Body of pancreas (tissue), 4 donors: Measurements from ENCODE around the gene ANKRD23. TPM values are rescaled to one million over a fixed set of nuclear protein-coding genes. Genes with fewer than 3 reads are reported as not detected.

Experiments
- ATAC-seq: fragments of 150-250 bp; one replicate; pipeline ENCODE4 v1.9.1; 2016
- DNase-seq, 4 donors: peaks; one replicate each; pipeline ENCODE4 v3.0.0-alpha.2; 2019
- H3K27ac ChIP-seq, 4 donors: fragments of 200-600 bp; sonication (generic); 1 replicate in 3 of 4; 2 replicates in 1 of 4; pipeline versions ENCODE4 v1.5.1 to v1.6.1; 2016 to 2019; ENCODE audit warnings: mild to moderate bottlenecking in 1 of 4, mixed read lengths in 1 of 4, moderate library complexity in 1 of 4
- H3K27me3 ChIP-seq, 2 donors: fragments of 200-600 bp; sonication (generic); one replicate each; pipeline ENCODE4 v1.6.0; 2016; ENCODE audit warnings: mild to moderate bottlenecking in 1 of 2
- H3K36me3 ChIP-seq, 2 donors: fragments of 200-600 bp; sonication (generic); replicated peaks in 1 of 2; 2 replicates each; pipeline ENCODE4 v1.5.1; 2016; ENCODE audit warnings: low read depth in 2 of 2; ENCODE audit not compliant: insufficient read depth in 1 of 2
- H3K4me1 ChIP-seq: fragments of 200-600 bp; sonication (generic); one replicate; pipeline ENCODE4 v1.6.0; 2016
- H3K4me3 ChIP-seq, 2 donors: fragments of 200-600 bp; sonication (generic); 1 replicate in 1 of 2; 2 replicates in 1 of 2; pipeline ENCODE4 v1.5.1; 2016 to 2019
- H3K9me3 ChIP-seq, 3 donors: fragments of 200-600 bp; sonication (generic); 1 replicate in 2 of 3; 2 replicates in 1 of 3; pipeline ENCODE4 v1.5.1; 2016
- POLR2A ChIP-seq, 3 donors: fragments of 450-650 bp; IDR thresholded peaks; one replicate each; pipeline ENCODE4 v1.6.1; 2016; ENCODE audit warnings: antibody characterized with exemption in 3 of 3, mild to moderate bottlenecking in 2 of 3
- WGBS, 2 donors: methylation state at CpG; one replicate each; pipeline ENCODE4 v1.1.5; 2017; 5-methylcytosine and 5-hydroxymethylcytosine counted together
- intact Hi-C: fragments of 100-400 bp; cut with DNase I; formaldehyde crosslinking; loops from one replicate; pipeline ENCODE4 v1.15.1; 2023
- total RNA-seq, 2 donors: library from RNA; depleted of rRNA; stranded (reverse); fragments of >200 nt; gene quantifications; one replicate each; pipeline ENCODE4 v1.1.0, GENCODE V29; 2016
- TF ChIP-seq, protein P1 (sequence below), 7 experiments: fragments of 450-650 bp in 4 of 7; fragments of 200-600 bp in 3 of 7; sonication (generic) in 3 of 7; IDR thresholded peaks; one replicate each; pipeline ENCODE4 v1.5.1; 2016 to 2019; ENCODE audit warnings: antibody characterized with exemption in 7 of 7

The ANKRD23 gene
- total RNA-seq, 2 donors from 2014 or later: 4.2 to 12.9 TPM

DNA sequence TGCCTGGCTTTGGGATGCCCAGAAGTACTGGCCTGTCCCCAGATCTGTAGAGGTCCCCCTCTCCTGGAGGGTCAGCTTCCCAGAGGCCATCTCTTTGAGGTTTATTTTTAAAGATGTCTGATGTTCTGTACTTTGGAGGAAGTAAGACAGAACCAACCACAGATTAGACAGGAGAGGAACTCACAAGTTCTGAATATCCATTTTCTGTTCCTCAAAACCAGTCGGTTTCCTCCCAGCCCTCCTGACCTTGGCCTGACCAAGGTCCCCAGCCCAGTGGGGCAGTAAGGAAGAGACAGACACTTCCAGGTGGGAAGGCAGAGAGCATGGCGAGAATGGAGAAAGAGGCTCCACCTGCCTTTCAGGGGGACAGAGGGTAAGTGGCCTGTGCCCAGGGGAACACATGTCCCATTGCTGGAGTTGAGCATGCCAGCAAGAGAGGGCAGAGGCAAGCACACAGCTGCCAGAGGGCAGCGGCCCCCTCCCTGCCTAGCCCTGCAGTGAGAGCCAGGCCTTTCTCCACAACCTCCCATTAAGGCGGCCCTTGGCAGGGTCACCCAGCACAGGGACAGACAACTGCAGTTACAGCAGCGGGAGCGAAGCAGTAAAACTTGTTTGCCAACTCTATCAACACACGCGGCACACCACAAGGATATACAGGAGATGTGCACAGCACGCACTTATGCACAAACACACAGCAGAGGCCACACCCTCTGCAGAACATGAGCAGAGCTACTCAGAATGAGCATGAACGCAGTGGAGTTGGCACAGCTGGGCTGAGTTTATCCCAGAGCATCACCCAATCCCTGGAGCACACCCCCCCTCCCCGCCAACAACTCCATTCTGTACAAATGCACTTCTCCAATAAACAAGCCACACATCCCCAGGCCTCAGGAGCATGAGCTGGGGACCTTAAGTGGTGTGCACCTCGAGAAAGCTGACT is 44.5 kb upstream of the ANKRD23 start:
- H3K4me3 ChIP-seq: no peak overlapping the region

DNA sequence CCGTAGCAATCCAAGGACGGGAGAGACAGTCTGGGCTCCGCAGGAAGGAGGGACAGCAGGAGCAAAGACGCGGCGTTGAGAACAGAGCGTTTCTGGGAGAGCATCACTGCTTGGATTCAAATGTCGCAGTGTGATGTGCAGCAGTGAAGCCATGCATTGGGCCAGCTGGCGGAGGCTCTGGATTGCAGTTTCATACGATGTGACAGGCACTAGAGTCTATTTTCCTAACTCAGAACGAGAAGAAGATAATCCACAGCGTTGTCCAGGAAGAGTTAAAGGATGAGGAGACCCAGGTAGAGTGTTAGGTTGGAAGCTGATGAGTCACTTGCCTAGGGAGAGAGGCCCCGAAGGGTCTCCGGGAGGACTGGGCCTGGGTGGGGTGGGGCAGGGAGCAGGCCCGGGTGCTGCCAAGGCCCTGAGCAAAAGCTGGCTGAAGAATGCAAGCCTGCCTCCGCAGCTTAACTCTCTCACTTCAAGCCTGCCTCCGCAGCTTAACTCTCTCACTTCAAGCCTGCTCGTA is 43.7 kb upstream of the ANKRD23 start:
- intact Hi-C loops: no loop called here
- DNase-seq (no peak), ATAC-seq (no peak)
- Histone ChIP-seq H3K9me3 (no peaks in the 10 kb centered on the region), H3K4me1 (peaks cover 15% of the 10 kb centered on the region), H3K27me3 (no peaks in the 10 kb centered on the region), H3K4me3 (no peak overlapping the region), H3K27ac (peak overlapping the region in 2 of 4 donors; percentile 54 to 63), H3K36me3 (no peaks in the 10 kb centered on the region)
- TF ChIP-seq POLR2A (IDR thresholded peaks at IDR 0.05): no peak
- TF ChIP-seq, protein P1, sequence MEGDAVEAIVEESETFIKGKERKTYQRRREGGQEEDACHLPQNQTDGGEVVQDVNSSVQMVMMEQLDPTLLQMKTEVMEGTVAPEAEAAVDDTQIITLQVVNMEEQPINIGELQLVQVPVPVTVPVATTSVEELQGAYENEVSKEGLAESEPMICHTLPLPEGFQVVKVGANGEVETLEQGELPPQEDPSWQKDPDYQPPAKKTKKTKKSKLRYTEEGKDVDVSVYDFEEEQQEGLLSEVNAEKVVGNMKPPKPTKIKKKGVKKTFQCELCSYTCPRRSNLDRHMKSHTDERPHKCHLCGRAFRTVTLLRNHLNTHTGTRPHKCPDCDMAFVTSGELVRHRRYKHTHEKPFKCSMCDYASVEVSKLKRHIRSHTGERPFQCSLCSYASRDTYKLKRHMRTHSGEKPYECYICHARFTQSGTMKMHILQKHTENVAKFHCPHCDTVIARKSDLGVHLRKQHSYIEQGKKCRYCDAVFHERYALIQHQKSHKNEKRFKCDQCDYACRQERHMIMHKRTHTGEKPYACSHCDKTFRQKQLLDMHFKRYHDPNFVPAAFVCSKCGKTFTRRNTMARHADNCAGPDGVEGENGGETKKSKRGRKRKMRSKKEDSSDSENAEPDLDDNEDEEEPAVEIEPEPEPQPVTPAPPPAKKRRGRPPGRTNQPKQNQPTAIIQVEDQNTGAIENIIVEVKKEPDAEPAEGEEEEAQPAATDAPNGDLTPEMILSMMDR (IDR thresholded peaks at IDR 0.05): no peak
- WGBS, 2 donors: 78 to 80% methylated on average over 18 of the region's 18 CpGs

More for the DNA sequence above, 44.5 kb upstream of the ANKRD23 start:
- intact Hi-C loops: no loop called here
- ATAC-seq (peak; percentile 63), DNase-seq (peak; percentile 27 to 81 (median 62))
- H3K27ac ChIP-seq: peak overlapping the region in 3 of 4 donors; percentile 12 to 63 (median 54)
- H3K9me3 ChIP-seq: no peaks in the 10 kb centered on the region
- H3K27me3 ChIP-seq: no peaks in the 10 kb centered on the region
- WGBS, 2 donors: 37 to 43% methylated on average over 7 to 12 of the region's 12 CpGs
- TF ChIP-seq, protein P1 (IDR thresholded peaks at IDR 0.05): no peak
- TF ChIP-seq POLR2A (IDR thresholded peaks at IDR 0.05): no peak
- peaks cover 15% of the 10 kb centered on the region for H3K4me1 ChIP-seq
- H3K36me3 ChIP-seq: no peaks in the 10 kb centered on the region

DNA sequence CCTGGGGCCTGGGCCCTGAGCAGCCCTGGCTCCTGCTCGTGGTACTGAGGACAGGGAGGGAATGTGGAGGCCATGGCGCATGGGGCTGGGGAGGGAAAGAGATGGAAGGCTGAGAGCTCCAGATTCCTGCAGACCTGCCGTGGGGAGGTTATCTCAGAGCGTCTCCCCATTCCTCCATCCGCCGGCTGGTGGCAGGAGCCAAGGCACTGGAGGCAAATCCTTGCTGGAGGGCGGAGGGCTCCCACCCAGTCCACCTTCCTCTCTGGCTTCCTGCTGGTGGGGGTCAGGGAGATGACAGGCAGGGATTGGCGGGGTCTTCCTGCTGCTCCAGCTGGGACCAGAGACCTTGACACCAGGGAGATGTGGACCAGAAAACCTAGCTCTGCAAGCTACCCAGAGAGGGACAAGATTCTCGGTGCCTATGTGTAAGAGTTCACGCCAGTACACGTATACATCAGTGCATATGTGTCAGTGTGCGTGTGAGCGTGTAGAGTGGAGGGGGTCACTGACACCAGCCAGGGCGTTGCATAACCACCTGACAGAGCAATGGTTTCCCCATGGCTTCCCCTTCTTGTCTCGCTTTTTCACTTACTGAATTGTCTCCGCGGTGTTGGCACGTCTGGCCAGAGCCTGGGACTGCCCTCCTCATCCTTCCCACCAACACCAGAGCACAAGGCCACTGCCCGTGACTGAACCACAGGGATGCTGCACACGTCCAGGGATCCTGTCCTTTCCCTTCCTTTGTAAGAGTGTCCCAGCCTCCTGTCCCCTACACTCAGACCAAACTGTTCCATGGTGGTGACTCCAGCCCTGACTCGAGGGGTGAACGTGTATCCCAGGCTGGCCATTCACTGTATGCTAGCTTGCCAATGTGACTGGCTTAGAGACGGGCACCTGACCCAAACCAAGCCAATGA is 41.9 kb upstream of the ANKRD23 start:
- WGBS, 2 donors: 84 to 88% methylated on average over 20 to 23 of the region's 23 CpGs
- H3K27me3 ChIP-seq: no peaks in the 10 kb centered on the region
- ATAC-seq (no peak), DNase-seq (no peak)
- TF ChIP-seq POLR2A (IDR thresholded peaks at IDR 0.05): no peak
- TF ChIP-seq, protein P1 (IDR thresholded peaks at IDR 0.05): no peak
- H3K4me1 ChIP-seq: peaks cover 15% of the 10 kb centered on the region
- H3K9me3 ChIP-seq: no peaks in the 10 kb centered on the region
- intact Hi-C loops: no loop called here
- H3K27ac ChIP-seq: no peak overlapping the region
- H3K4me3 ChIP-seq: no peak overlapping the region
- H3K36me3 ChIP-seq: no peaks in the 10 kb centered on the region

DNA sequence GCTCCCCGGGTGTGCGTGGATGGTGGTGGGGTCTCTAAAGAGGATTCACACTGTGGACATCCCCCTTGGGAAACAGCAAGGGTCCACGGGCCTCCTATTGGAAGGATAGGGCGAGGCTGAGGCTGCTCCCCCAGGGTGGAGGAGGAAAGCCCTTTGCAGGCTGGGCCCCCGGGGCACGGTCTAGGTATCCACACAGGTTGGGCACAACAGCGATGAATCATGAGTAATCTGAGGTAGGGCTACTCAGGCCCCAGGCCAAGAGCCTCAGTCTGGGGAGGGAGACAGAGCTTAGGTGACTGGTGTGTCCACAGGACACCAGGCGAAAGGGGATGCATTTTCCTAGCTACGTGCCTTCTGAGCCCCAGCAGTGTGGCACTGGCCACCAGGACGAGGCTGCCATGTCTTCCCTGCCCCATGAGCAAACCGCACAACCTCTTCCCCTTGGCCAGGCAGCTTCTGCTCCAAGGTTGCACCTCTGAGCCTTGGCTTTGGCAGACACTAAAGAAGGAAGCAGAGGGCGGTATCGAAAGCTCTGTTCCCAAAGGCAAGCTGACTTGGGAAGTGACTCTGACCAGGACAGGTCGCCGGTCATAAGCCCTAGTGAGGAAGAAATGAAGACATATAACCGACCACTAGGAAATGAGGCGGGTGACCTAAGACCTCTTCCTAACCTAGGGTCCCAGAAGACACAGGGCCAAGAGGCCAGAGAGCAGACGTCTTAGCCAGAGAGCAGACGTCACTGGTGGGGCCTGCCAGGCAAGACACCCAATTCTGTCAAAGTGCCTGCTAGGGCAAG is 40.7 kb upstream of the ANKRD23 start:
- no peak overlapping the region for H3K27ac ChIP-seq
- TF ChIP-seq POLR2A (IDR thresholded peaks at IDR 0.05): no peak
- TF ChIP-seq, protein P1 (IDR thresholded peaks at IDR 0.05): no peak
- H3K27me3 ChIP-seq: no peaks in the 10 kb centered on the region
- H3K4me1 ChIP-seq: peaks cover 15% of the 10 kb centered on the region
- no peaks in the 10 kb centered on the region for H3K9me3 ChIP-seq
- H3K4me3 ChIP-seq: no peak overlapping the region
- no peaks in the 10 kb centered on the region for H3K36me3 ChIP-seq
- DNase-seq (no peak), ATAC-seq (no peak)
- intact Hi-C loops: no loop called here
- 83 to 86% methylated on average over 6 to 19 of the region's 19 CpGs for WGBS, 2 donors
